Small intestine (tissue), 4 donors: Measurements from ENCODE around the gene WSB2. TPM values are rescaled to one million over a fixed set of nuclear protein-coding genes. Genes with fewer than 3 reads are reported as not detected.

Experiments used
- polyA plus RNA-seq, 4 donors: library from polyadenylated mRNA; stranded (reverse) in 3 of 4; unstranded in 1 of 4; fragments of 200-250 nt in 3 of 4; fragments of 120-200 nt in 1 of 4; gene quantifications; one replicate each; pipeline versions ENCODE4 v1.2.1 to v1.2.3, GENCODE V29; 2013
- donor health status: healthy with polysubstance abuse.
- donor health status: Bipolar disorder and iron deficiency.
- donor health status: healthy.

WSB2 gene
- polyA plus RNA-seq, 4 donors: 47.4 to 122 (median 95.6) TPM

Other genes with a start within 250 kb of the WSB2 start
- gene KSR2, start 92.2 kb downstream of the WSB2 start, polyA plus RNA-seq: under 1 TPM in 2 of 4 donors, not detected in 2; 0.16 to 0.33 TPM
- 10 to 100 TPM in 2 of 4 donors, 1 to 10 TPM in 2; 6.5 to 21.8 (median 11.3) TPM for gene RFC5, start 44.5 kb downstream of the WSB2 start, polyA plus RNA-seq
- 10 to 100 TPM; 30.6 to 89.7 (median 39.2) TPM for gene VSIG10, start 42.8 kb upstream of the WSB2 start, polyA plus RNA-seq
- gene PEBP1, start 74.9 kb upstream of the WSB2 start, polyA plus RNA-seq: 1,000 to 10,000 TPM in 2 of 4 donors, 100 to 1,000 TPM in 2; 253 to 2,607 (median 794) TPM